Suppressor macrophage (primary cell): ENCODE measurements around the gene RPL7A.
"Not testable (repeated sequence)": the region's sequence is repeated elsewhere in the genome, so short reads cannot be mapped to it uniquely, and the experiment has no call there.

Experiments used
- DNase-seq, 4 experiments: peaks; one replicate each; pipeline ENCODE4 v3.0.0-alpha.2; 2020 to 2022

The RPL7A gene

DNA sequence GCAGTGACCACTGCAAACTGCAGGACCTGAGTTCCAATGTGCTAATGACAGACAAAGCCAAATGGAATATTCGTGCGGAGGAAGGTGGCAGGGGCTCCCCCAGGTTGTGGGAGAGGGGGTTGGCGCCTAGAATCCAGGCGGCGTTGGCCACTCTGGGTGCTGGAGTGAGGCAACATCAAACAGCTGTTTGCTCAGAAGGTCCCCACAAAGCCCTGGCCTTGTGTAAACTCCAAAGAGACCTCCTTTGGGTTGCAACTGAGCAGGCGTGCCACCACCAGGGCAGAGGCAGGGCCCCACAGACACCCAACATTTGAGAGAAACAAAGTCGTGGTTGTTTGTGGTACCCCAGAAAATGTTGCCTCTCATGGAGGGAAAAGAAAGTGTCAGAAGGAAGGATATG is 42.7 kb downstream of the RPL7A start:
- DNase-seq, result no peak

DNA sequence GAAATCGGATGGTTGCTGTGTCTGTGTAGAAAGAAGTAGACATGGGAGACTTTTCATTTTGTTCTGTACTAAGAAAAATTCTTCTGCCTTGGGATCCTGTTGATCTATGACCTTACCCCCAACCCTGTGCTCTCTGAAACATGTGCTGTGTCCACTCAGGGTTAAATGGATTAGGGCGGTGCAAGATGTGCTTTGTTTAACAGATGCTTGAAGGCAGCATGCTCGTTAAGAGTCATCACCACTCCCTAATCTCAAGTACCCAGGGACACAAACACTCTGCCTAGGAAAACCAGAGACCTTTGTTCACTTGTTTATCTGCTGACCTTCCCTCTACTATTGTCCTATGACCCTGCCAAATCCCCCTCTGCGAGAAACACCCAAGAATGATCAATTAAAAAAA is 43.4 kb downstream of the RPL7A start:
- not testable (repeated sequence) for DNase-seq

DNA sequence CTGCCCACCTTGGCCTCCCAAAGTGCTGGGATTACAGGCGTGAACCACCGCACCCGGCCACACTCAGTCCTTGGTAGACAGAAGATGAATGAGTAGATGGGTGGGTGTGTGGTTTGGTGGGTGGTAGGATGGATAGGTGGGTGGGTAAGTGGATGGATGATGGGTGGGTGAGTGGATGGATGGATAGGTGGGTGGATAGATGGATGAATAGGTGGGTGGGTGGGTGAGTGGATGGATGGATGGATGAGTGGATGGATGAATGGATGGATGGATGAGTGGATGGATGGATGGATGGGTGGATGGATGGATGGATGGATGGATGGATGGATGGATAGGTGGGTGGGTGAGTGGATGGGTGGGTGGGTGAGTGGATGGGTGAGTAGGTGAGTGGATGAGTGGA is 44.3 kb downstream of the RPL7A start:
- not testable (repeated sequence) for DNase-seq

DNA sequence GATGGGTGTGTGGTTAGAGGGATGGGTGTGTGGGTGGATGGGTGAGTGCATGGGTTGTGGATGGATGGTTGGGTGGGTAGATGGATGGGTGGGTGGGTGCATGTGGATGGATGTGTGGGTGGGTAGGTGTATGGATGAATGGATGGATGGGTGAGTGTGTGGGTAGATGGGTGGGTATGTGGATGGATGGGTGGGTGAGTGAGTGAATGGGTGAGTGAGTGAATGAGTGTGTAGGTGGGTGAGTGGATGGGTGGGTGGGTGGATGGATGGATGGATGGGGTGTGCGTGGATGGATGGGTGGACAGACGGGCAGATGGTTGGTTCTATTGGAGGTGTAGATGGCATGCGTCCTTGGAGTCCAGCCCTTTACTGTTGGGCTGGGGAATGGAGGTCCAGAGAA is 45.4 kb downstream of the RPL7A start:
- no peak for DNase-seq

DNA sequence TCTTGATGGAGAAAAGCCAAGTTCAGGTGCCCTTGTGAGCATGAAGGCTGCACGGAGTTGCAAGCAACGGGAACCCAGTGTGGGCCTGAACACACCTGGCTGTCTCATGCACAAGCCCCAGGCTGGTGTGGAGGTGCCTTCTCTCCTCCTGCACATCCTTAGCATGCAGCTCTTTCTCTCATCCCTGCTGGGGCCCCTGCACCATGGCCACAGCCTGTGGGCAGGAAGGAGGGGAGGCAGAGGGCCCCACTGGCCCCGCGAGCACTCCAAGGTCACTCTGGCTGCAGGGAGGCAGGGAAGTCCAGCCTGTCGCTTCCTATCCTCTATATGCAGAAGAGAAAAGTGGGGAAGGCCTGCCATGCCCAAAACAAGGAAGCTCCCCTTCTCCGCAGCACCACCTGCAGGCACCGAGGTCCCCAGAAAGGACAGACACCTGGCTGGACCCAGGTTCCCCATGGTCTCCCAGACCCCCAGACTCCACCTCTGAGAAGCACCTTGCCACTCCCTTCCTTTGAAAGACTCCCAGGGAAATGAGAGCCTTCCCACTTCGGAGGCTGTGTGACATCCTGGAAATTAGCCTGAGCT is 46.8 kb downstream of the RPL7A start:
- no peak for DNase-seq

DNA sequence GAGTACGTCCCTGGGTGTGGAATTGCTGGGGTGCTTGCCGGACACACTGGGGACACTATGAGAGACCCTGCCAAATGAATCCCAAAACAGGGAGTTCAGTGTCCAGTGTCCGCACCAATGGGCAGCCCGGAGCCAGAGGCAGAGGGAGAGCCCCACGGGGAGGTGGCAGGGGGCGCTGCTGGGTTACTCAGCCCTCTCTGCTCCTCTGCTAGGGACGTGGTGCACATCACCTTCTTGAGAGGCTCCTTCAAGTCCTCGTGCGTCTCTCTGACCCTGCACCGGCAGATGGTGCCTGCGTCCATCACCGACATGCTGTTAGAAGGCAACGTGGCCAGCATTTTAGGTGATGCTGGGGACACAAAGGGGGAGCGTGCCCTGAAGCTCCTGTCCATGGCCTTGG is 48.9 kb downstream of the RPL7A start:
- DNase-seq, result peak in 2 of 4 experiments; percentile 14 to 24

DNA sequence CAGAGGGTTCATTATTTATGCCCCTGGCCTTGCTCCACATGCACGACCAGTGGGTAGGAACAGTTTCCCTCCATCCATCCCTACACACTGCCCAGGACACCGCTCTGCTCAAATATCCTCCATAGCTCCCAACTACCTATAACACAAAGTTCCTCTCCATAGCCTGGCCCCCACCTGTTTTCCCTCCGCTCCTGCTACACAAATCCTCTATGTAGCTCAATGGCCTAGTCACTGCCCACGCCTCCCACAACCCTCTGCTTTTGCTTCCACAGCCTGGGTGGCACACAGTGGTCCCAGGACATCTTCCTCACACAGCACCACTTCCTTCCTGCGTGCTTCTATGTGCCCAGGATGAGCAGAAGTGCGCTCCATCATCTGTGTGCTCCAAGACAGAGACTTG is 49.4 kb downstream of the RPL7A start:
- no peak for DNase-seq

DNA sequence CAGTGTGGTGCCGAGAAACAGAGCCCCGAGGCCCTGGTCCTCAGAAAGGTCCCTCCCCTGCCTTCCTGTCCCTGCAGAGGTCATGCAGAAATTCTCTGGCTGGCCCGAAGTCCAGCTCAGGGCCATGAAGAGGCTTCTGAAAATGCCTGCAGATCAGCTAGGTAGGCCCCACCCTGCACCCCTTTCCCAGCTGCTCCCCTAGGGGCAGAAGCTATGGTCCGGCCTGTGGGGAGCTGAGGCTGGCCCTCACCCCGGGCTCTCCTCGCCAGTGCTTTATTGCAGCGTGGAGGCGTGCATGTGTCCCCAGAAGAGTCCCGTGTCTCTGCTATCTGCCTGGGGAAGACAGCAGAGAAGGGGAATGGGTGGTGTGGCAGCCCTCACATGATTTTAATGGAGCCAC is 49.9 kb downstream of the RPL7A start:
- DNase-seq, result no peak

DNA sequence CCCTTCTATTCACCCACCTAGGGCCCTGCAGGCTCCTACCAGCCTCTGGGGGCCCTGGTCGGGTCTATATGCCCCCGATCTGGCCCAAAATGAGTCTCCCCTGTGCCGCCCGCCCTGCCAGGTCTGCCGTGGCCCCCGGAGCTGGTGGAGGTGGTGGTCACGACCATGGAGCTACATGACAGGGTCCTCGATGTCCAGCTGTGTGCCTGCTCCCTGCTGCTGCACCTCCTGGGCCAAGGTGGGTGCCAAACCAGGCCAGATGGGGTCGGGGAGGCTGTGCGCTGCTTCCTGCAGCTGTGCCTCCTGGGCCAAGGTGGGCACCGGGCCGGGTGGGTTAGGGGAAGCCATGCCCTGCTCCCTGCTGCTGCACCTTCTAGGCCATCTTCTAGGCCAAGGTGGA is 52.3 kb downstream of the RPL7A start:
- DNase-seq, result no peak
